Neural cell (in vitro differentiated cells): Measurements from ENCODE around the gene SUSD6.

Source experiments
- CTCF ChIP-seq: fragments of 450-650 bp; IDR thresholded peaks from 2 replicates; pipeline ENCODE4 v1.5.1; 2014; ENCODE audit warnings: antibody characterized with exemption, mild to moderate bottlenecking, moderate library complexity; ENCODE audit not compliant: poor library complexity, severe bottlenecking
- EP300 ChIP-seq: fragments of 450-650 bp; conservative IDR thresholded peaks from 2 replicates; pipeline ENCODE4 v1.6.1; 2014; ENCODE audit warnings: antibody characterized with exemption, mild to moderate bottlenecking, moderate library complexity; ENCODE audit not compliant: poor library complexity, severe bottlenecking
- EZH2 ChIP-seq: fragments of 200-600, 300-800 bp; shearing (Covaris generic), sonication (generic); IDR thresholded peaks from 2 replicates; pipeline ENCODE4 v1.6.1; 2014; ENCODE audit warnings: antibody characterized with exemption, low read length, borderline replicate concordance, mild to moderate bottlenecking; ENCODE audit not compliant: insufficient read depth, poor library complexity, severe bottlenecking
- MXI1 ChIP-seq: fragments of 450-650 bp; conservative IDR thresholded peaks from 2 replicates; pipeline ENCODE4 v1.6.1; 2014; ENCODE audit warnings: antibody characterized with exemption, mild to moderate bottlenecking; ENCODE audit not compliant: poor library complexity, severe bottlenecking
- POLR2AphosphoS5 ChIP-seq: IDR thresholded peaks from 2 replicates; pipeline ENCODE4 v1.6.1; 2012
- RAD21 ChIP-seq: fragments of 450-650 bp; conservative IDR thresholded peaks from 2 replicates; pipeline ENCODE4 v1.6.1; 2014; ENCODE audit warnings: antibody characterized with exemption, mild to moderate bottlenecking, moderate library complexity
- REST ChIP-seq: IDR thresholded peaks from 2 replicates; pipeline ENCODE4 v1.6.1; 2012; ENCODE audit warnings: borderline replicate concordance
- SMC3 ChIP-seq: fragments of 450-650 bp; conservative IDR thresholded peaks from 2 replicates; pipeline ENCODE4 v1.6.1; 2014; ENCODE audit warnings: antibody characterized with exemption, mild to moderate bottlenecking, moderate library complexity; ENCODE audit not compliant: poor library complexity
- TAF1 ChIP-seq: IDR thresholded peaks from 2 replicates; pipeline ENCODE4 v1.6.1; 2012; ENCODE audit warnings: low read depth

- TF ChIP-seq CTCF: no peak
- no peak for TF ChIP-seq EZH2
- no peak for TF ChIP-seq POLR2AphosphoS5
- TF ChIP-seq RAD21: no peak
- no peak for TF ChIP-seq TAF1
- TF ChIP-seq EP300: no peak
- TF ChIP-seq SMC3: no peak
- no peak for TF ChIP-seq MXI1
- TF ChIP-seq REST: no peak
These were observed 20.1 kb upstream of the SUSD6 start for GRCh38 chr14:69591317-69591716.
